ENCODE measurements around the gene STK32B.

- TF ChIP-seq CTCF (IDR thresholded peaks at IDR 0.05) (no peak), POLR2AphosphoS5 (IDR thresholded peaks at IDR 0.05) (no peak), POLR2A (IDR thresholded peaks at IDR 0.05) (no peak)
Observed at GRCh38 chr4:5222951-5223350, 171.7 kb downstream of the STK32B start.
